Retina (tissue), 1 donor: ENCODE data around the gene PITPNC1.
A peak's percentile ranks its signal among the peaks of the same experiment; 100 is the strongest.
"Not testable (repeated sequence)": the region's sequence is repeated elsewhere in the genome, so short reads cannot be mapped to it uniquely, and the experiment has no call there.

ENCODE experiments used
- DNase-seq: peaks from one replicate; pipeline ENCODE4 v3.0.0-alpha.2; 2016

Gene PITPNC1

DNA sequence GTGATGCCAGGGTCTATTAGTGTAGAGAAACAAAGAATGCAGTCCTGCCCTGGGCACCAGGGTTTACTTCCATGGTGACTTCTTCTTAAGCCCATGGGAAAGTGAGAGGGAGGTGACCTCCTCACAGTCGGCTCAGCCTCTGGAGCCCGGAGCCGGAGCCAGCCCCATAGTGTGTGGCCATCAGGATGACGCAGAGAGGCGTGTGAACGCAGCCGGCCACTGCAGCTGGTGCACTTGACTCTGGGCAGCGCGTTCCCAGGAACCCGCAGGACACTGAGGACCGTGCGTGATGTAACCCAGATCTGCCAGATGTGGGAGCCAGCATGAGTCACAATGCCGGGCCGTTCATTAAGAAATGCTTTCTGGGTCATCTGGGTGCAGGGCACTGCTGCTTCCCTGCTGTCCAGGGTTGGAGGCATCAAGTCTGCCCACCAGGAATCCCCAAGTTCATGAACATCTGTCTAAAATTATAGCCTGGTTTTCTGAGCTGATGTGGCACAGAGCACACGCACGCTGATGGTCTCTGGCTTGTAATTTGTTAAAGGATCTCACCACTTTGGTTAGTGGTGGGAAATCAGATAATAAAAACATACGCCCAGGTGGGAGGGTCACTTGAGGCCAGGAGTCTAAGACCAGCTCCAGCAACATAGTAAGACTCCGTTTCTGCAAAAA, 114.1 kb downstream of the PITPNC1 start:
- peak; percentile 90 for DNase-seq

GRCh38 chr17:67491681-67492024, 114.6 kb downstream of the PITPNC1 start:
- DNase-seq, result no peak

GRCh38 chr17:67492251-67492740, 115.2 kb downstream of the PITPNC1 start:
- no peak for DNase-seq

- DNase-seq, result no peak
Observed at GRCh38 chr17:67492824-67493517, 115.9 kb downstream of the PITPNC1 start.

GRCh38 chr17:67493812-67494211, 116.7 kb downstream of the PITPNC1 start:
- DNase-seq, result no peak

DNA sequence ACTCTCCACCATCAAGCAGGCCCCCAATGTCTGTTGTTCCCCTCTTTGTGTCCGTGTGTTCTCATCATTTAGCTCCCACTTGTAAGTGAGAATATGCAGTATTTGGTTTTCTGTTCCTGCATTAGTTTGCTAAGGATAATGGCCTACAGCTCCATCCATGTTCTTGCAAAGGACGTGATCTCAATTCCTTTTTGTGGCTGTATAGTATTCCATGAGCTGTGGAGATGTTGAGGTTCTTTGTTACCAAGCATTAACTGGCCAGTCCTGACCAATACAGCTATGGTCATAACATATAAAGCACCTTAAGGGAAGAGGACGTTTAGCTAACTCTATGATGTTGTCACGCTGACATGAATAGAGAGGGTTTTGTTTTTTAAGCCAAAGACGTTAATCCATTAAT, 118.5 kb downstream of the PITPNC1 start:
- DNase-seq, result not testable (repeated sequence)

- DNase-seq, result no peak
Observed at GRCh38 chr17:67496286-67496685, 119.2 kb downstream of the PITPNC1 start.

DNA sequence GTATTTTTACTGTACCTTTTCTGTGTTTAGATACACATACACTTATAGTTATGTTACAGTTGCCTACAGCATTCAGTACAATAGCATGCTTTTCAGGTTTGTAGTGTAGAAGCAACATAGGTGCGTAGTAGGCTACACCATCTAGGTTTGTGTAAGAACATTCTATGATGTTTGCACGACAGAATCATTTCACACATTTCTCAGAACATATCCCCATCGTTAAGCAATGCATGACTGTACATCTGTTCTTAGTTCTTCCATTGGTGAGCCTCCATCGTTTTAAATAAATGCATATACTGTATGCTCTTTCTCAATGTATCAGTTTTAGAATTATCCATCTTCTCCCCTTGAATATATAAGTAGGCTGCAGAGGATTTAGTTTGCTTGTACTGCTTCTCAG, 122.6 kb downstream of the PITPNC1 start:
- no peak for DNase-seq

DNA sequence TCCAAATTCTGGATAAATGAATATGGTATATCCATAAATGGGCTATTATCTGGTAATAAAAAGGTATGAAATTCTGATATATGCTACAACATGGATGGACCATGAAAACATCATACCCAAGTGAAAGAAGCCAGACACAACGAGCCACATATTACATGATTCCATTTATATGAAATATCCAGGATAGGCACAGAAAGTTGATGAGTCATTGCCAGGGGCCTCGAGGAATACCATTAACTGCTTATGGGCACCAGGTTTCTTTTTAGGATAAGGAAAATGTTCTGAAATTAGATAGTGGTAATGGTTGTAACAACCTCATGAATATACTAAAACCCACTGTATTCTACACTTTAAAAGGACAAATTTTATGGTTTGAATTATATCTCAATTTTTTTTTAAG, 123.2 kb downstream of the PITPNC1 start:
- DNase-seq, result no peak

GRCh38 chr17:67500677-67501300, 123.7 kb downstream of the PITPNC1 start:
- no peak for DNase-seq

GRCh38 chr17:67502151-67502550, 125.1 kb downstream of the PITPNC1 start:
- no peak for DNase-seq

GRCh38 chr17:67503184-67503583, 126.1 kb downstream of the PITPNC1 start:
- no peak for DNase-seq

DNA sequence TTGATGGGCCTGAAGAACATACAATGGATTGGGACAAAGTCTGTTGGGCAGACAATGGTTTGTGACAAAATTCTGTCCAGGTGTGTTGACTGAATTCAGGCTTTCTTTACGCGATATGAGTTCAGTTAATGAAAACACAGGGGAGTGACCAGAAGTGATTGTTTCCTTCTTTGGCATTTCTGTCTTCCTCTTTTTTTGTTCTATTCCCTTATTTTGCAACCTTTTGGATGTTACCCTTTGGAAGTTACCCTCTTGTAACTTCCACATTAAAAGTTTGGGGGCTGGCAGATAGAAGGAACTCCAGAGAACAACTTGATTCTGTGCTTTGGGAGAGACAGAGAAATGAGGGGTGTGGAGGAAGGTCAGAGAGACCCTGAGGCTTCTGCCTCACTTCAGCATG, 126.7 kb downstream of the PITPNC1 start:
- no peak for DNase-seq

- no peak for DNase-seq
Observed at GRCh38 chr17:67504182-67504581, 127.1 kb downstream of the PITPNC1 start.

DNA sequence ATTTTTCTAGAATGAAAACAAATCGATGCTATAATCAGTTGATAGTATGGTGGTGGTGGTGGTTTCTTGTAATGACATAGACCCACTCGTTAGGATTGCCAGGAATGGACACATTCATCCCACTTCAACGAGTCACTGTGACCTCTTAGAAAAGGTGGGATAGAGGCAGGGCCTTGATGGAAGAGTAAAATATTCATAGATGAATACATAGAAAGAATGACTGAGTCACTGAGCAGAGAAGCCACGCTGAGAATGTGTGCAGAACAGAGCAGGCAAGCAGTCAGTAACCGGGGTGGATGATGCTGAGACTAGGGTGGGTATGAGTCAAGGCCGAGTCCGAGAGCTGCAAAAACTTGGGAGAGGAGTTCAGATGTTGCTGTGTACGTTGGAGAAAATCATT, 129.9 kb downstream of the PITPNC1 start:
- DNase-seq, result no peak

DNA sequence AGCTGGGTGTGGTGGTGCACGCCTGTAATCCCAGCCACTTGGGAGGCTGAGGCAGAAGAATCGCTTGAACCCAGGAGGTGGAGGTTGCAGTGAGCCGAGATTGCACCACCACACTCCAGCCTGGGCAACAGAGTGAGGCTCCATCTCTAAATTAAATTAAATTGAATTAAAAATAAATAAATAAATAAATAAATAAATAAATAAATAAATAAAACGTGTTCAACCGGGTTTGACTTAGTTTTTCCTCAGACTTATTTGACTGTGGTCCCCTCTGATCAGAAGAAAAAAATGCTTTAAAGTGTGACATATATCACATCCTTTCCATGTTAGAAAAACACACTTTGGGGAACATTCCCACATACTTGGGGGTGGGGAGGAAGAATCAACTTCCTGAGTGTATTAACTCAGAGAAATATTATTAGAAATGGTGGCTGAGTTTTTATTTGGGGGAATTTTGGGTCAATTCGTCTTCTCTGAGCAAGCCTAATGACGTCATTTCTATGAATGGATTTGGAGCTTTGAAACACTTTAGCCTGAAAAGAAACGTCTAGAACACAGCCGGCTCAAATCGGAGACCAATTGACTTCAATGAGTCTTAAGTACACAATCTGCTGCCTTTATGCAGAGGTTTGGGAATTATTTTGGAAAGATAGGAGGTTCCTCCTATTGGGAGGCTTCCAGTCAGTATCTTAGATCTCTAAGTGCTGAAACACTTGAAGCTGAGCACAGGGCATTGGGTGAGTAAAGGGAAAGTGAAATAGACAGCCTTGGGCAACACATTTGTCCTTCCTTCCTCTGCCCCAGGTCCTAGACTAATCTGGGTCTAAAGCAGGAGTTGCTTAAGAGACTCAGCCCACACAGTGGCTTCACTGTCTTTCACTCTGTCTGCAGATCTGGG, 132.6 kb downstream of the PITPNC1 start:
- no peak for DNase-seq

DNA sequence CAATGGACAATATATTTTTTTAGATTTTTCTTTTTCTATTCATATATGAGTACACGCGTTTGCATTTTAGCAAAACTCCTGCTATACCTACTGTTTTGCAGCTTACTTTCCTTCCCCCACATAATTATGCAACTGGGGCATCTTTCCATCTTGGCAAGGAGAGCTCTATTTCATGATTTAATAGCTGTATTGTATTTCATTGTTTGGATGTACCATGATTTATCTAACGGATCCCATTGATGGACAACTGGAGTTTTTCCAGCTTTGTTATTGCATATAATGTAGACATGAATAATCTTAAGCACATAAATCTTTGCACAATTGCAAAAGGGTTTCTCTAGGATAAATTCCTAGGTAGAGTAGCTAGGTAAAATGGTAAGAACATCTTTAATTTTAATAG, 133.9 kb downstream of the PITPNC1 start:
- DNase-seq, result no peak

- DNase-seq, result no peak
Observed at GRCh38 chr17:67511804-67512203, 134.7 kb downstream of the PITPNC1 start.

DNA sequence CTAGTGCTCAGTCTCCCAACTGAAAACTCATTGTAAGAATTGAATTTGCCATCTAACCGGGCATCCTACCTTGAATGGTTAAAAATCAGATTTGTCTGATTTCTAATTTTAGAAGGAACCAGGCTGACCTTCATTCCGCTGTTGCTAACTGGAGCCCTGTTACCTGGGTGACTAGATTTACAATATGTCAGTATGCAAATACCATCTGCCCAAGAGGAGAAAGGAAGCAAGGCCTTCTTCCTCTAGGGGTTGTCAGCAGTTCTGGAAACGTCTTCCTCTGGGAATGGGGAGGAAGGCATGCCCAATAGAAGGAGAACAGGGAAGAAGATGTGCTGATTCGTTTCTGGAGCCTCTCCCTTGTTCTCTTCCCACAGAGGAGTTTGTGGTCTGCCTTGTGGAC, 137.9 kb downstream of the PITPNC1 start:
- DNase-seq, result no peak

GRCh38 chr17:67515490-67516083, 138.5 kb downstream of the PITPNC1 start:
- peak; percentile 32 for DNase-seq

DNA sequence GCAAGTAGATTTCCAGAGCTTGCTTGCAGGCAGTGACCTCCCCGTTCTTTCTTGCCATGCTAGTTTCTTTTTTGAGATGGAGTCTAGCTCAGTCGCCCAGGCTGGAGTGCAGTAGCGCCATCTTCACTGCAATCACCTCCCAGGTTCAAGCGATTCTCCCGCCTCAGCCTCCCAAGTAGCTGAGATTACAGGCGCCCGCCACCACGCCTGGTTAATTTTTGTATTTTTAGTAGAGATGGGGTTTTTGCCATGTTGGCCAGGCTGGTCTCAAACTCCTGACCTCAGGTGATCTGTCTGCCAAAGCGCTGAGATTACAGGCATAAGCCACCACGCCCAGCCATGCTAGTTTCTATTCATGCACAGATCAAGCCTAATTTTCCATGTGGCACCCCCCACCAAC, 139.5 kb downstream of the PITPNC1 start:
- not testable (repeated sequence) for DNase-seq

- DNase-seq, result no peak
Observed at GRCh38 chr17:67517325-67517724, 140.2 kb downstream of the PITPNC1 start.

DNA sequence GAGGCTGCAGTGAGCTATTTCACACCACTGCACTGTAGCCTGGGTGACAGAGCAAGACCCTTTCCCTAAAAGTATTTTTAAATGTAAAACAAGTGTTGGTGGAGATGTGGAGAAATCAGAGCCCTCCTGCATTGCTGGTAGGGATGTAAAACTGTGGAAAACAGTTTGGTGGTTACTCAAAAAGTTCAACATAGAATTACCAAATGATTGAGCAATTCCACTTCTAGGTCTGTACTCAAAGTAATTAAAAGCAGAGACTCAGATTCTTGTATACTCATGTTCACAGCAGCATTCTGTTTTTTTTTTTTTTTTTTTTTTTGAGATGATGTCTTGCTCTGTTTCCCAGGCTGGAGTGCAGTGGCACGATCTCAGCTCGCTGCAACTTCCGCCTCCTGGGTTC, 141.8 kb downstream of the PITPNC1 start:
- DNase-seq, result no peak
